ENCODE data around the gene HJV.

GRCh38 chr1:146007489-146008133 is 13.9 kb downstream of the HJV start:
- TF ChIP-seq POLR2A (IDR thresholded peaks at IDR 0.05; ENCODE audit: low read depth, low read length) (no peak), TAF1 (IDR thresholded peaks at IDR 0.05; ENCODE audit: low read depth, low read length) (no peak), SPI1 (IDR thresholded peaks at IDR 0.05; ENCODE audit: low read depth, low read length) (no peak), POLR2AphosphoS5 (IDR thresholded peaks at IDR 0.05; ENCODE audit: low read depth, low read length) (no peak)

Measured in GM12891 (cell line).